Activated T-cell treated with anti-CD3 and anti-CD28 coated beads, Interleukin-2, amount 50 U/mL, for 72 hours (primary cell): ENCODE data around the gene ZBTB39. TPM values are rescaled to one million over a fixed set of nuclear protein-coding genes. Genes with fewer than 3 reads are reported as not detected.

Experiments
- ATAC-seq, 2 donors: fragments of 150-1000 bp; cut with Tn5 transposase; replicated peaks in 1 of 2; 2 replicates each; pipeline ENCODE4 v1.10.0; 2021; ENCODE audit warnings: moderate library complexity in 2 of 2, mild to moderate bottlenecking in 1 of 2
- DNase-seq, 2 donors: peaks; one replicate each; pipeline ENCODE4 v3.0.0; 2021 to 2022; ENCODE audit warnings: mixed read lengths in 1 of 2
- H3K27ac Mint-ChIP-seq: one replicate; pipeline ENCODE4 v1.8.0; 2022; ENCODE audit warnings: mild to moderate bottlenecking, moderate library complexity, mixed read lengths
- H3K27me3 Mint-ChIP-seq: one replicate; pipeline ENCODE4 v1.8.0; 2022; ENCODE audit warnings: low read depth, mixed read lengths
- H3K36me3 Mint-ChIP-seq, 2 donors: one replicate each; pipeline ENCODE4 v1.8.0; 2022; ENCODE audit warnings: mixed read lengths in 2 of 2, mild to moderate bottlenecking in 1 of 2; ENCODE audit not compliant: insufficient read depth in 2 of 2
- H3K4me1 Mint-ChIP-seq: one replicate; pipeline ENCODE4 v1.8.0; 2022; ENCODE audit warnings: low read depth, mixed read lengths
- H3K4me3 Mint-ChIP-seq, 2 donors: one replicate each; pipeline ENCODE4 v1.8.0; 2022; ENCODE audit warnings: mild to moderate bottlenecking in 2 of 2, mixed read lengths in 2 of 2, moderate library complexity in 2 of 2
- H3K9me3 Mint-ChIP-seq, 2 donors: one replicate each; pipeline ENCODE4 v1.8.0; 2022; ENCODE audit warnings: mixed read lengths in 2 of 2
- total RNA-seq, 2 donors: library from RNA; stranded (reverse); gene quantifications; one replicate each; pipeline ENCODE4 v1.2.3, GENCODE V29; 2022

Gene ZBTB39
- total RNA-seq, 2 donors from 2014 or later, result 9.7 to 10.3 TPM

DNA sequence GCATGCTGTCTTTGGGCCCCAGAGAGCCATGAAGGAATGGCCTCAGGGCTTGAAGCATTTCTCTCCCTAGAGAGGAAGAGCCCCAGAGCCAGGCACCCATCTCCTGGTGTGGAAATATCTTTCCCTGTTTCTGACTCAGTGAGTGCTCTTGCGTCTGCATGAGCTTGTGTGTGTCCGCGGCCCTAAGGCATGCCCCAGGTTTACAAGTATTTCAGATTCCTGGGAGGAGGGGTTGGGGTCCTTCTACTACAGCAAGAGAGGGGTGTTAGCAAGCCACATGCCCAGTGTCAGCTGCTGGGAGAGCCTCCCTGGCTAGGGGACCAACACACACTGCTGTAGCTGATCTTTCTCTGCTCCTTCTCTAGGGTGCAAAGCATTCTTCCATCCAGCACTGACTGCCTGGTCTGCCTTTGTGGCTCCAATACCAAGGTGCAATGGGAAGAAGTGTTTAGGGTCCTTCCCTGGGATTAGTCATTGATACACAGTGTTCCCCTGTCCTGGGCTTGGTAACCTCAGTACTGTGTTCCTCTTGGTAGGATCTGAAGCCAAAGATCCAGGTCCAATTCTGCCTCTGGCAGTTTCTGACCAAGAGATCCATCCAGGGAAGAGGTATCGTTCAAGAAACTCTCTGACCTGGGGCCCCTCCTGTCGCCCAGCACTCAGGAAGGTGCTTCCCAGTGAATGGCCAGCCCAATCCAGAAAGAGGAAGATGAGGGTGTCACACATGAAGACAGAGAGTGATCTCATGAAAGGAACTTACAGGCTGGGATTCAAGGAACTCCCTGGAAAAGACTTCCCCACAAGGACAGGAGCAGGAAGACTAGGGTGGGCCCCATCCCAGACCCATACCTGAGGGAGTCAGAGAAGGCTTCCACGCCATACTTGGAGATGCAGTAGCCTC, 52.0 kb downstream of the ZBTB39 start:
- Mint-ChIP-seq H3K9me3 (no peaks in the 10 kb centered on the region), H3K4me3 (no peak overlapping the region), H3K4me1 (no peaks in the 10 kb centered on the region), H3K27ac (no peak overlapping the region), H3K36me3 (peaks cover 0 to 6% of the 10 kb centered on the region in 2 donors), H3K27me3 (no peaks in the 10 kb centered on the region)
- ATAC-seq (no peak), DNase-seq (no peak)

DNA sequence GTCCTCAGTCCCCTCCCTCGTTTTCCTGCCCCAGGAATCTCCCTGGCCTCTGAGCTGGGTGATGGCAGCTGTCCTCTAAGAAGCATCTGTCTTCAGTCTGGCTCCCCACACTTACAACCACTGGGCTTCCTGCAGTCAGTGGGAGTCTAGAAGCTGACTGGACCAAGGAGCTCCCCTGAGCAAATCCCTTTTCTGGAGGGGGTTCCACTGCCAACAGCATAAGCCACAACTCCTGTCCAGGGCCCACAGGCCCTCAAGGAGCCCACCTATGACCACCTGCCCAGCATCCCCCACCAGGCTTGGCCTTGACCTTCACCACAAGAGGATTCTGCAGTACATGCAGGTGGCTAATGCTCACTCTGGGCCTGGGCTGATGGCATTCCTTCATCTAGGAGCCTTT, 53.0 kb downstream of the ZBTB39 start:
- Mint-ChIP-seq H3K9me3 (no peaks in the 10 kb centered on the region), H3K36me3 (peaks cover 0 to 6% of the 10 kb centered on the region in 2 donors), H3K4me3 (no peak overlapping the region), H3K27me3 (no peaks in the 10 kb centered on the region), H3K27ac (no peak overlapping the region), H3K4me1 (no peaks in the 10 kb centered on the region)
- DNase-seq, result no peak
- no peak for ATAC-seq

- no peak overlapping the region for H3K4me3 Mint-ChIP-seq
- H3K27me3 Mint-ChIP-seq, result no peaks in the 10 kb centered on the region
- no peak for ATAC-seq
- no peak overlapping the region for H3K27ac Mint-ChIP-seq
- H3K4me1 Mint-ChIP-seq, result no peaks in the 10 kb centered on the region
- DNase-seq, result no peak
- H3K9me3 Mint-ChIP-seq, result no peaks in the 10 kb centered on the region
- no peaks in the 10 kb centered on the region for H3K36me3 Mint-ChIP-seq
Measured at GRCh38 chr12:56951582-56952339, 54.6 kb downstream of the ZBTB39 start.

DNA sequence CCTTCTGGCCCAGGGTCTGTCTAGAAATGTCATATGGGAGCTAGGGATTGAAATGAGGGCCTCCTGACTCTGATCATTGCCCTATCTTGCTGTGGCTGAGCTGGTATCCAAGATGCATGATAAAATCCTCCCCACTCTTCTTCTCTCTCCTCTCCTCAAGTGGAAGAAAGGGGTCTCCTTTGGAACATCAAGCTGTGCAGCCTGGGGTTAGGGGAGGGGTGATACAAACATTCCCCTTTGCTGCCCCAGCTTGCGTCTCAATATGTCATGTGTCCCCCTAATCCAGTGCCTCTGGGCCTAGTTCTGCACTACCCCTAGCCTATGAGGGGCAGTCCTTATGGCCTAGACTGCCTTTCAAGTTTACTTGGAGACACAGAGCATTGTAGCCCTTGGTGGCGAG, 57.5 kb downstream of the ZBTB39 start:
- H3K4me1 Mint-ChIP-seq, result no peaks in the 10 kb centered on the region
- ATAC-seq (no peak), DNase-seq (no peak)
- H3K9me3 Mint-ChIP-seq, result no peaks in the 10 kb centered on the region
- H3K4me3 Mint-ChIP-seq, result no peak overlapping the region
- H3K27me3 Mint-ChIP-seq, result peaks cover 3% of the 10 kb centered on the region
- H3K36me3 Mint-ChIP-seq, result no peaks in the 10 kb centered on the region
- H3K27ac Mint-ChIP-seq, result no peak overlapping the region

Other genes starting within 250 kb of the ZBTB39 start
- gene HSD17B6, start 243.2 kb downstream of the ZBTB39 start, total RNA-seq, result 1 to 10 TPM; 6.6 to 7.3 TPM
- under 1 TPM in 1 of 2 donors, not detected in 1; 0.14 TPM for gene SDR9C7, start 72.1 kb downstream of the ZBTB39 start, total RNA-seq
- 1 to 10 TPM; 1.5 to 2.1 TPM for gene RDH16, start 48.9 kb downstream of the ZBTB39 start, total RNA-seq
- 1 to 10 TPM; 4.2 to 4.4 TPM for gene TAC3, start 10.0 kb upstream of the ZBTB39 start, total RNA-seq
- gene MYO1A, start 43.6 kb upstream of the ZBTB39 start, total RNA-seq, result 10 to 100 TPM; 11.4 to 13.4 TPM
- 100 to 1,000 TPM; 114 to 119 TPM for gene NEMP1, start 72.2 kb upstream of the ZBTB39 start, total RNA-seq
- gene NAB2, start 82.6 kb upstream of the ZBTB39 start, total RNA-seq, result 10 to 100 TPM; 30.7 to 31.0 TPM
- gene STAT6, start 104.8 kb upstream of the ZBTB39 start, total RNA-seq, result 100 to 1,000 TPM; 178 to 191 TPM
- gene LRP1, start 121.9 kb upstream of the ZBTB39 start, total RNA-seq, result 1 to 10 TPM; 3.2 to 4.8 TPM
- not detected for gene LRP1-AS, start 141.1 kb upstream of the ZBTB39 start, total RNA-seq
- 1 to 10 TPM; 1.5 to 2.3 TPM for gene NXPH4, start 210.2 kb upstream of the ZBTB39 start, total RNA-seq
- 100 to 1,000 TPM; 507 to 550 TPM for gene SHMT2, start 223.2 kb upstream of the ZBTB39 start, total RNA-seq
- 1 to 10 TPM; 3.5 to 4.2 TPM for gene STAC3, start 244.6 kb upstream of the ZBTB39 start, total RNA-seq